HFFc6 (cell line): ENCODE data around the gene TRIM16. TPM values are rescaled to one million over a fixed set of nuclear protein-coding genes. Genes with fewer than 3 reads are reported as not detected.
A peak's percentile ranks its signal among the peaks of the same experiment; 100 is the strongest.

Experiments used
- DNase-seq: peaks from one replicate; pipeline ENCODE4 v3.0.0-alpha.2; 2018
- H3K27ac Mint-ChIP-seq: 2 replicates; pipeline ENCODE4 v1.8.0; 2020; ENCODE audit warnings: mild to moderate bottlenecking, mixed read lengths
- H3K27me3 Mint-ChIP-seq: 2 replicates; pipeline ENCODE4 v1.8.0; 2021; ENCODE audit warnings: mild to moderate bottlenecking, moderate library complexity, mixed read lengths; ENCODE audit not compliant: insufficient read depth
- H3K36me3 Mint-ChIP-seq: 2 replicates; pipeline ENCODE4 v1.8.0; 2021; ENCODE audit warnings: low read depth, mixed read lengths
- H3K4me1 Mint-ChIP-seq: 2 replicates; pipeline ENCODE4 v1.8.0; 2020; ENCODE audit warnings: low read depth, mixed read lengths
- H3K4me3 Mint-ChIP-seq: 2 replicates; pipeline ENCODE4 v1.8.0; 2020; ENCODE audit warnings: mild to moderate bottlenecking, moderate library complexity, mixed read lengths
- H3K9me3 Mint-ChIP-seq: 2 replicates; pipeline ENCODE4 v1.8.0; 2020; ENCODE audit warnings: mild to moderate bottlenecking, mixed read lengths
- total RNA-seq, 6 experiments: library from RNA; stranded (reverse); fragmentation: NEBNext Ultra II Directional; extraction: Animal tissue kit (Norgen Biotek cat#: 25700); gene quantifications; 2 replicates in 1 of 6; 3 replicates in 5 of 6; pipeline ENCODE4 v1.2.3, GENCODE V29; 2021
- TF ChIP-seq, protein P1 (sequence below): fragments of 200-600 bp; sonication (generic); IDR thresholded peaks from 2 replicates; pipeline ENCODE4 v1.5.0; 2021; ENCODE audit warnings: antibody characterized with exemption, mild to moderate bottlenecking

Gene TRIM16
- total RNA-seq, 6 experiments from 2014 or later = 19.2 to 30.1 (median 27.6) TPM

DNA sequence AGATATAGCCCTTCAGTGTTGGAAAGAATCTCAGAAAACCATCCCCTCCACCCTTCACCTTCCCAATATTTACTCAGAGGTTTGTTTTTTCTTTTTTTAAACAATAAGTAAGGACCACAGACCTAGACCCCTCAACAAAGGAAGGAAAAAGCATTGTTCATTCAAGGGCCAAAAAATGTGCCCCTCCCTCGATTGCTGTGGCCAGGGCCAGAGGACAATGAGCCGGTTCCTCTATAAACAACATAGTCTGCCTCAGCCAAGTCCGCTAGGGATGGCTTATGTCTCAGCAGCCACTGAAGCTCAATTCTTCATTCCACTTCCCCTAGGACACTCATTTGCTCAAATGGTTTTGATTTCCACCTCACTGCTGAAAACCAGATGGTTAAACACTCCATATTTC lies 24.0 kb downstream of the TRIM16 start:
- Mint-ChIP-seq H3K9me3 (no peaks in the 10 kb centered on the region), H3K4me1 (peaks cover 40% of the 10 kb centered on the region), H3K4me3 (no peak overlapping the region), H3K36me3 (peaks cover 18% of the 10 kb centered on the region), H3K27me3 (no peaks in the 10 kb centered on the region; the same call in 1 of the 2 replicates), H3K27ac (no peak overlapping the region)
- no peak for DNase-seq
- TF ChIP-seq, protein P1, sequence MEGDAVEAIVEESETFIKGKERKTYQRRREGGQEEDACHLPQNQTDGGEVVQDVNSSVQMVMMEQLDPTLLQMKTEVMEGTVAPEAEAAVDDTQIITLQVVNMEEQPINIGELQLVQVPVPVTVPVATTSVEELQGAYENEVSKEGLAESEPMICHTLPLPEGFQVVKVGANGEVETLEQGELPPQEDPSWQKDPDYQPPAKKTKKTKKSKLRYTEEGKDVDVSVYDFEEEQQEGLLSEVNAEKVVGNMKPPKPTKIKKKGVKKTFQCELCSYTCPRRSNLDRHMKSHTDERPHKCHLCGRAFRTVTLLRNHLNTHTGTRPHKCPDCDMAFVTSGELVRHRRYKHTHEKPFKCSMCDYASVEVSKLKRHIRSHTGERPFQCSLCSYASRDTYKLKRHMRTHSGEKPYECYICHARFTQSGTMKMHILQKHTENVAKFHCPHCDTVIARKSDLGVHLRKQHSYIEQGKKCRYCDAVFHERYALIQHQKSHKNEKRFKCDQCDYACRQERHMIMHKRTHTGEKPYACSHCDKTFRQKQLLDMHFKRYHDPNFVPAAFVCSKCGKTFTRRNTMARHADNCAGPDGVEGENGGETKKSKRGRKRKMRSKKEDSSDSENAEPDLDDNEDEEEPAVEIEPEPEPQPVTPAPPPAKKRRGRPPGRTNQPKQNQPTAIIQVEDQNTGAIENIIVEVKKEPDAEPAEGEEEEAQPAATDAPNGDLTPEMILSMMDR = no peak

DNA sequence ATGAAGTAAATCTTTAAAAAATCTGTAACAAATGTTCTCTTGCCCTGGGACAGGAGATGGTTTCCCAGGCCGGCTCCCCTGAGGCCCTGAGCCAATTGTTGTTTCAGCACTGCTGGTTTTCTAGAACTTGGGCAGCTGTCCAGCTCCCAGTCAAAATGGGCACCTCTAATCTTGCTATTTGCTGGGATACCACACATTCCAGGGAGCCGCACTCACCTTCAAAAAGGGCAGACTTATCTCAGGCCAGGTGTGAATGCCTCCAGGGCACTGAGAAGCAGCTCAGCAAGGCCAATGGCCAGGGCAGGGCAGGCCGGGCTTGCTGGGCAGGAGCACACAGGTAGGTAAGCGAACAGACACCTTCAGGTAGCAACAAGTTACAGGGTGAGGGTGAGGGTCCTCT lies 24.4 kb downstream of the TRIM16 start:
- TF ChIP-seq, protein P1 = no peak
- Mint-ChIP-seq H3K4me1 (peaks cover 44% of the 10 kb centered on the region), H3K27me3 (no peaks in the 10 kb centered on the region; the same call in 1 of the 2 replicates), H3K27ac (0 out of 2 replicates have a peak overlapping the region, but pooled peaks have one; percentile 53), H3K9me3 (no peaks in the 10 kb centered on the region), H3K36me3 (peaks cover 18% of the 10 kb centered on the region), H3K4me3 (no peak overlapping the region)
- no peak for DNase-seq

DNA sequence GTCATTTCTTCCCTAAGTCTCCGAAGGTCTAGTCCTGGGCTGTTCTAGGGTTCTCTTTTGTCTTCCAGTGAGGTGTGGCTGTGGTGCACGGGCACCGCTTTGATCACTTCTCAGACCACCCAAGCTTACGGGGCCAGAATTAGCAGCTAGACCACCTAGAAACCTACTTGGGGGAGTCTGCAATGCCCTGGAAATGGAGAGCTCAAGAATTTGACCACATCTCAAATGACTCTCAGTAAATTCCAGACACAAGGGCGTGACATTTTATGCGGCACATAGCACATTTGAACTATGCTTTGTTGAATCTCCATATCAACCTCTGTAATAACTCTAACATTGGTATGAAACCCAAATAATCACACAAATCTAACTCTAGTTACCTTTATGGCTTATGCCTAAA lies 24.9 kb downstream of the TRIM16 start:
- TF ChIP-seq, protein P1 = no peak
- Mint-ChIP-seq H3K9me3 (no peaks in the 10 kb centered on the region), H3K27ac (no peak overlapping the region), H3K27me3 (no peaks in the 10 kb centered on the region; the same call in none of the 2 replicates), H3K4me3 (no peak overlapping the region), H3K4me1 (peaks cover 48% of the 10 kb centered on the region), H3K36me3 (peaks cover 15% of the 10 kb centered on the region)
- no peak for DNase-seq

DNA sequence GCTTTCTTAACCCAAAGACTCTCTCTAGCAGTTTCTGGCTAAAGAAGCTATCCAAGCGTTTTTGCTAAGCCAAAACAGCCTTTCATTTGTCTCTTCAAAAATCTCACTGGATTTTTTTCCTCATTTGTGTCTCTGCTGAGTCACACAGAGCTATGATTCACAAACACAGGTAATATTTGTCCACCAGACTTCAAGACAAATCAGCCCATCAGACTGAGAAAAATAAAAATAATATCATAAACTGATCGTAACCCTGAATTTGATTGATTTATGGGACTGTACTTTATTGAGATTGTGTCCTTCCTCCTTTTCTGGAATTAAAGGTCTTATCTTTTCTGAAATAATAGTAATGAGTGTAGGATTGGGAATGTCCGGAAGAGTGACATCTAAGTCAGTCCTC lies 25.8 kb downstream of the TRIM16 start:
- no peak overlapping the region for H3K4me3 Mint-ChIP-seq
- TF ChIP-seq, protein P1 = no peak
- H3K4me1 Mint-ChIP-seq = peaks cover 48% of the 10 kb centered on the region
- H3K36me3 Mint-ChIP-seq = peaks cover 9% of the 10 kb centered on the region
- no peak overlapping the region for H3K27ac Mint-ChIP-seq
- no peak for DNase-seq
- no peaks in the 10 kb centered on the region for H3K9me3 Mint-ChIP-seq
- H3K27me3 Mint-ChIP-seq = no peaks in the 10 kb centered on the region; the same call in none of the 2 replicates

DNA sequence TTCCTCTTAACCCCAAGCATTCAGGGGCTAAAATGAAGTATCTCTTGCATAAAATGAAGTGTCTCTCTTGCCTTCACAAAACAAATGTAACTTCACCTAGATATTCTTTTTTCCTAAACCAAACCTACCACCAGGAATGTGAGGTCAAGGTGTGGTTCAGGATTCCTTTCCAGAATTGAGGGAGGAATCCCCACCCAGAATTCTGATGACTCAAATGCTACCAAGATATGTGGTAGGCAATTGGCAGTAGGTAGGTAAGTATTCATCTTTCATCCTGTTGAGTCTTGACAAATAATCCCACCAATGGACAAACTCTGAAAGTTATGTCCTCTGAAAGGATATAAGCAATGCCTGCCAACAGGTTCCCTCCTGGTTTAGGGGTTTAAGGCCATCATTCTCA lies 26.2 kb downstream of the TRIM16 start:
- DNase-seq = no peak
- peaks cover 47% of the 10 kb centered on the region for H3K4me1 Mint-ChIP-seq
- TF ChIP-seq, protein P1 = no peak
- H3K4me3 Mint-ChIP-seq = no peak overlapping the region
- peaks cover 9% of the 10 kb centered on the region; the same call in 1 of the 2 replicates for H3K36me3 Mint-ChIP-seq
- no peaks in the 10 kb centered on the region for H3K9me3 Mint-ChIP-seq
- H3K27ac Mint-ChIP-seq = no peak overlapping the region
- H3K27me3 Mint-ChIP-seq = no peaks in the 10 kb centered on the region; the same call in none of the 2 replicates
